Muscle of leg (tissue), 11 donors: Measurements from ENCODE around the gene FAM76A. TPM values are rescaled to one million over a fixed set of nuclear protein-coding genes. Genes with fewer than 3 reads are reported as not detected.
"Not testable (repeated sequence)": the region's sequence is repeated elsewhere in the genome, so short reads cannot be mapped to it uniquely, and the experiment has no call there.

ENCODE experiments used
- DNase-seq: peaks from one replicate; pipeline ENCODE4 v3.0.0; 2013
- H3K27ac ChIP-seq: one replicate; pipeline ENCODE4 v1.5.1; 2013; ENCODE audit warnings: mild to moderate bottlenecking, low read length, control low read depth
- H3K27me3 ChIP-seq: one replicate; pipeline ENCODE4 v1.6.1; 2013; ENCODE audit warnings: low read length; ENCODE audit not compliant: control insufficient read depth, insufficient read depth
- H3K36me3 ChIP-seq: one replicate; pipeline ENCODE4 v1.6.1; 2013; ENCODE audit warnings: low read length; ENCODE audit not compliant: control insufficient read depth, insufficient read depth
- H3K4me1 ChIP-seq: one replicate; pipeline ENCODE4 v1.6.1; 2013; ENCODE audit warnings: low read length; ENCODE audit not compliant: control insufficient read depth, insufficient read depth
- H3K4me3 ChIP-seq: one replicate; pipeline ENCODE4 v1.5.1; 2013; ENCODE audit warnings: low read length, control low read depth
- H3K9me3 ChIP-seq: replicated peaks from 2 replicates; pipeline ENCODE4 v1.6.1; 2013; ENCODE audit warnings: low read depth, low read length; ENCODE audit not compliant: control insufficient read depth
- WGBS: methylation state at CpG from one replicate; pipeline ENCODE4 v1.1.5; 2013; ENCODE audit warnings: missing lambda C conversion rate; ENCODE audit not compliant: insufficient coverage; 5-methylcytosine and 5-hydroxymethylcytosine counted together
- polyA plus RNA-seq, 8 donors: library from polyadenylated mRNA; unstranded; fragments of 120-200 nt; gene quantifications; one replicate each; pipeline versions ENCODE4 v1.2.1 to v1.2.3, GENCODE V29; 2013; ENCODE audit warnings: inconsistent platforms in 1 of 8, low replicate concordance in 1 of 8; ENCODE audit not compliant: insufficient read length in 8 of 8, insufficient read depth in 1 of 8
- total RNA-seq: library from RNA; stranded (reverse); fragments of 120-200 nt; gene quantifications from one replicate; pipeline ENCODE4 v1.2.4, GENCODE V29; 2013

FAM76A gene
- total and polyA plus RNA-seq, 9 donors, result 12.9 to 26.6 (median 18.0) TPM

- no peak for DNase-seq
- WGBS, result no CpG with 5 or more reads among the region's 2 CpGs
- Histone ChIP-seq H3K36me3 (peaks cover 6% of the 10 kb centered on the region), H3K27me3 (no peaks in the 10 kb centered on the region), H3K27ac (peak overlapping the region; percentile 98), H3K9me3 (no peaks in the 10 kb centered on the region), H3K4me3 (no peak overlapping the region), H3K4me1 (peaks cover 9% of the 10 kb centered on the region)
Measured at GRCh38 chr1:27774654-27775053, 48.9 kb downstream of the FAM76A start.

DNA sequence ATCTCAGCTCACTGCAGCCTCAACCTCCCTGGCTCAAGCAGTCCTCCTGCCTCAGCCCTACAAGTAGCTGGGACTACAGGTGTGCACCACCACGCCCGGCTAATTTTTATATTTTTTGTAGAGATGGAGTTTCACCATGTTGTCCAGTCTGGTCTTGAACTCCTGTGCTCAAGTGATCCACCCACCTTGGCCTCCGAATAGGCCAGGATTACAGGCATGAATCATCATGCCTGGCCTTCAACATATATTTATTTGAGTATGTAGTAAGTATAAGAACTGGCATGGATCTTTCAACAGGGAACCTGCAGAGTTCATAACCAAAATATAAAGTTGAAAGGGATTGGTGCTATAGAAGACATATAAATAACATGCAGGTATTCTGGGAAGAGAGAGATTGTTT is 49.6 kb downstream of the FAM76A start:
- not testable (repeated sequence) for H3K36me3 ChIP-seq, DNase-seq, H3K27me3 ChIP-seq, H3K27ac ChIP-seq, H3K4me3 ChIP-seq, H3K9me3 ChIP-seq, H3K4me1 ChIP-seq
- no CpG with 5 or more reads among the region's 3 CpGs for WGBS

- not testable (repeated sequence) for H3K4me1 ChIP-seq, H3K4me3 ChIP-seq, H3K36me3 ChIP-seq, DNase-seq, H3K27me3 ChIP-seq, H3K27ac ChIP-seq, H3K9me3 ChIP-seq
Measured at GRCh38 chr1:27776276-27776675, 50.5 kb downstream of the FAM76A start.

DNA sequence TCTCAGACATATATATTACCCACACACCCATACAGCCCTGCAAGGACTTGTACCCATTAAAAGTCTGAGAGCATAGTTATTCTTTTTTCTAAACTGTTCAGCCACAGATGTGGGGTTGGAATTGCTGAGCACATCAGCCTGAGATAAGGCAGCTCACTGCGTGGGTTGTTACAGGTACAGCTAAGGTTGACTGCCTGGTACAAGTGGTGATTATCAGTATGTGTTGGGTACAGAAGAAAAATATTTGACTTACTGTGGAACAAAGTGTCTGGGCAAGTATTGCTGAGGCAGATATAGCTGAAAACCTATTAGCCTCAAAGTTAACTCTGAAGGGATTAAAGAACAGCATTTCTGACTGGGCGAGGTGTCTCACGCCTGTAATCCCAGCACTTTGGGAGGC is 52.3 kb downstream of the FAM76A start:
- DNase-seq, result no peak
- WGBS, result 100% methylated on average over 3 of the region's 3 CpGs
- Histone ChIP-seq H3K36me3 (peaks cover 10% of the 10 kb centered on the region), H3K4me3 (no peak overlapping the region), H3K4me1 (peaks cover 6% of the 10 kb centered on the region), H3K27ac (no peak overlapping the region), H3K9me3 (no peaks in the 10 kb centered on the region), H3K27me3 (no peaks in the 10 kb centered on the region)

DNA sequence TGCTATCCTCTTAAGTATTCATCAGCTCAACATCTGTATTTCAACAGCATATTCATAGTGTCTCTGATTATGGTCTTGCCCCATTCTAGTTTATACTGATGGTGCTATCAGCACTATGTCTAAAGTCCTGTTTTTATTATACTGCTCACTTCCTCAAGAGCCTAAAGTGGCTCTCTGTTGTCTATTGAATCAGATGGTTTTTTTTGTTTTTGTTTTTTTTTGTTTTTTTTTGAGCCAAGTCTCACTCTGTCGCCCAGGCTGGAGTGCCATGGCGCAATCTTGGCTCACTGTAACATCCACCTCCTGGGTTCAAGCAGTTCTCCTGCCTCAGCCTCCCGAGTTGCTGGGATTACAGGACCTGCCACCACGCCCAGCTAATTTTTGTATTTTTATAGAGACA is 53.4 kb downstream of the FAM76A start:
- 90% methylated on average over 4 of the region's 4 CpGs for WGBS
- Histone ChIP-seq H3K27ac (no peak overlapping the region), H3K4me1 (peaks cover 4% of the 10 kb centered on the region), H3K9me3 (no peaks in the 10 kb centered on the region), H3K27me3 (no peaks in the 10 kb centered on the region), H3K4me3 (no peak overlapping the region), H3K36me3 (peaks cover 10% of the 10 kb centered on the region)
- no peak for DNase-seq

DNA sequence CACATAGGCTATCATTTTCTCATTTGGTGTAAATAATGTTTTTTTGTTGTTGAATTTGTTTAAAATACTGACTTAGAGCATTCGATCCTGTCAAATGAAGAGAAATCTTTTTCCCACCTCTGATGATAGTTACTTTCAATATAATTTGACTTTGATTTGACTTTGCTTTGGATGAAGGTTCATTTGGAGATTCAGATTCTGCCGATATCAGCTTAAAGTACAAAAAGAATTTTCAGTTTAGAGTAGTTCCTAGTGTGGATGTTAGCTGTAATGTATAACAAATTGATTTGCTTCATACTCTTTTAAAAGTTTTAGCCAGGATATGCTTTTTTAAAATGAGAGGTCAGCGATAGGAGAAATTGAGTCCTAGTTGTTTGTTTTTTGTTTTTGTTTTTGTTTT is 57.2 kb downstream of the FAM76A start:
- no peak for DNase-seq

GRCh38 chr1:27784700-27785099 is 58.9 kb downstream of the FAM76A start:
- Histone ChIP-seq H3K4me3 (no peak overlapping the region), H3K27me3 (no peaks in the 10 kb centered on the region), H3K4me1 (peaks cover 2% of the 10 kb centered on the region), H3K36me3 (peaks cover 8% of the 10 kb centered on the region), H3K27ac (no peak overlapping the region), H3K9me3 (no peaks in the 10 kb centered on the region)
- no CpG with 5 or more reads among the region's 1 CpG for WGBS
- no peak for DNase-seq

More for the DNA sequence above, 57.2 kb downstream of the FAM76A start:
- Histone ChIP-seq H3K9me3 (no peaks in the 10 kb centered on the region), H3K36me3 (peaks cover 4% of the 10 kb centered on the region), H3K4me3 (no peak overlapping the region), H3K27ac (no peak overlapping the region), H3K4me1 (no peaks in the 10 kb centered on the region), H3K27me3 (no peaks in the 10 kb centered on the region)
- WGBS, result 100% methylated on average over 1 of the region's 3 CpGs

- DNase-seq, result no peak
- peaks cover 16% of the 10 kb centered on the region for H3K36me3 ChIP-seq
- H3K4me1 ChIP-seq, result peaks cover 2% of the 10 kb centered on the region
- H3K9me3 ChIP-seq, result no peaks in the 10 kb centered on the region
- H3K27ac ChIP-seq, result no peak overlapping the region
- H3K27me3 ChIP-seq, result no peaks in the 10 kb centered on the region
- H3K4me3 ChIP-seq, result no peak overlapping the region
Measured at GRCh38 chr1:27785781-27786455, 60.2 kb downstream of the FAM76A start.

DNA sequence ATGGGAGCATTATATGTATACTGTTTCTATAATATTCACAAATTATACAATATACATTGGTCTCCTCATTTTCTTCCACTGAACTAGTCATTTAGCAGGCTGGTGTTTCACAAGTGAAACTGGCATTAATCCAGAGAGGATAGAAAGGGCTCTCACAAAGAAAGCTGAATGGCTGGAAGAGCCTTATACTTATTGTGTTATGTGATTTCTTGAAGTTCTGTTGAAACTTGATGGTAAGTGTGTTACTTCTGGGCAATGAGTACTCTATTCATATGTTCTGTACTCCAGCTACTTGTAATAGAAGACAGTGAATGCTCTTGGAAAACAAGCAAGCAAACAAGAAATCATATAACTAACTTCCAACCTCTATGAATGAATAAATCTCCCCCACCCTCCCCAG is 62.1 kb downstream of the FAM76A start:
- no peak overlapping the region for H3K27ac ChIP-seq
- peak; percentile 10 for DNase-seq
- H3K9me3 ChIP-seq, result no peaks in the 10 kb centered on the region
- no peak overlapping the region for H3K4me3 ChIP-seq
- H3K4me1 ChIP-seq, result peaks cover 2% of the 10 kb centered on the region
- no peaks in the 10 kb centered on the region for H3K27me3 ChIP-seq
- H3K36me3 ChIP-seq, result peaks cover 24% of the 10 kb centered on the region

DNA sequence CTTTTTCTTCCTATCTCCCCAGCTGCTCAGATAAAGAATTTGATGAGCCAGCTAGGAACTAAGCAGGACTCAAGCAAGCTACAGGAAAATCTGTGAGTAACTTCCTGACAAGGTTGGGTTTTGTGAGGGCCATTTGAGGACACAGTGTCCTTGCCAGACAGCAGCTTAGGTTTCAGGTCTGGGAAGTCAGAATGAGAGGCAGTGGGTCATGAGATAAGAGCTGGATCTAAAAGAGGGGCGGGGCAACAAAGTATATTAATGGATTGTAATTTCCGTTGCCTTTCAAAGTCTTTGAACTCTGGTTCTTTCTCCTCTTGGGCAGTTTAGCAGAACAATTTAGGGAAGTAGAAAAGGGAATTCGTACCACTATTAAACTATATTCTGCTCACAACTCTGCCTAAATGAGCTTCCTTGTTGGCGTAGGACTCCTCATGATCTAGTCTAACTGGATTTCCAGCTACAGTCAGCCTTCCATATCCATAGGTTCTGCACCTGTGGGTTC is 63.8 kb downstream of the FAM76A start:
- peak; percentile 30 for DNase-seq
- Histone ChIP-seq H3K4me1 (peaks cover 2% of the 10 kb centered on the region), H3K27me3 (no peaks in the 10 kb centered on the region), H3K36me3 (peaks cover 40% of the 10 kb centered on the region), H3K27ac (peak overlapping the region; percentile 25), H3K9me3 (no peaks in the 10 kb centered on the region), H3K4me3 (no peak overlapping the region)
- no CpG with 5 or more reads among the region's 4 CpGs for WGBS

DNA sequence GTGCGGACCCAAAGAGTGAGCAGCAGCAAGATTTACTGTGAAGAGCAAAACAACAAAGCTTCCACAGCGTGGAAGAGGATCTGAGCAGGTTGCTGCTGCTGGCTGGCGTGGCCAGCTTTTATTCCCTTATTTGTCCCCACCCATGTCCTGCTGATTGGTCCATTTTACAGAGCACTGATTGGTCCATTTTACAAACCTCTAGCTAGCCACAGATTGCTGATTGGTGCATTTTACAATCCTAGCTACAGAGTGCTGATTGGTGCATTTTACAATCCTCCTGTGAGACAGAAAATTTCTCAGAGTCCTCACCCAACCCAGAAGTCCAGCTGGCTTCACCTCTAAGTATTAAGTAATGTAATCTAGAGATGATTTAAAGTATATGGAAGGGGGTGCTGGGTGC is 64.5 kb downstream of the FAM76A start:
- Histone ChIP-seq H3K27ac (peak overlapping the region; percentile 25), H3K36me3 (peaks cover 44% of the 10 kb centered on the region)
- H3K4me1 ChIP-seq, result not testable (repeated sequence)

More for the DNA sequence above, 64.5 kb downstream of the FAM76A start:
- not testable (repeated sequence) for H3K9me3 ChIP-seq, H3K27me3 ChIP-seq, DNase-seq, H3K4me3 ChIP-seq
- 96% methylated on average over 3 of the region's 3 CpGs for WGBS
